Osteoblast (primary cell): ENCODE measurements around the gene WWOX. TPM values are rescaled to one million over a fixed set of nuclear protein-coding genes. Genes with fewer than 3 reads are reported as not detected.

Experiments used
- DNase-seq: peaks from one replicate; pipeline ENCODE4 v3.0.0; 2011; ENCODE audit warnings: low spot score, mixed read lengths; ENCODE audit not compliant: insufficient read length; ENCODE audit errors: missing footprints
- H2AFZ ChIP-seq: 2 replicates; pipeline ENCODE4 v1.6.0; 2011; ENCODE audit warnings: mild to moderate bottlenecking, low read length
- H3K27ac ChIP-seq: 2 replicates; pipeline ENCODE4 v1.5.1; 2011; ENCODE audit warnings: mild to moderate bottlenecking, low read depth, low read length, moderate library complexity
- H3K27me3 ChIP-seq: 2 replicates; pipeline ENCODE4 v1.6.0; 2012; ENCODE audit warnings: mild to moderate bottlenecking, control low read depth, inconsistent platforms, low read length, moderate library complexity; ENCODE audit not compliant: insufficient read depth
- H3K36me3 ChIP-seq: 2 replicates; pipeline ENCODE4 v1.5.1; 2011; ENCODE audit warnings: mild to moderate bottlenecking, low read length, control low read depth, moderate library complexity; ENCODE audit not compliant: insufficient read depth
- H3K4me1 ChIP-seq: 2 replicates; pipeline ENCODE4 v1.5.1; 2011; ENCODE audit warnings: mild to moderate bottlenecking, low read length, control low read depth, moderate library complexity; ENCODE audit not compliant: insufficient read depth
- H3K4me2 ChIP-seq: 2 replicates; pipeline ENCODE4 v1.6.0; 2011; ENCODE audit warnings: mild to moderate bottlenecking, low read length; ENCODE audit not compliant: insufficient read depth
- H3K4me3 ChIP-seq: fragments of 200-600 bp; sonication (generic); 3 replicates; pipeline ENCODE4 v1.5.1; 2012; ENCODE audit warnings: mild to moderate bottlenecking, low read length, inconsistent platforms; ENCODE audit not compliant: insufficient read depth
- H3K79me2 ChIP-seq: 2 replicates; pipeline ENCODE4 v1.6.0; 2012; ENCODE audit warnings: mild to moderate bottlenecking, low read length, control low read depth, inconsistent platforms; ENCODE audit not compliant: insufficient read depth
- H3K9me3 ChIP-seq: 2 replicates; pipeline ENCODE4 v1.5.1; 2011; ENCODE audit warnings: low read depth, low read length, control low read depth
- H4K20me1 ChIP-seq: 2 replicates; pipeline ENCODE4 v1.6.0; 2012; ENCODE audit warnings: mild to moderate bottlenecking, low read length, control low read depth; ENCODE audit not compliant: insufficient read depth
- total RNA-seq: library from RNA; depleted of rRNA; stranded (reverse); fragments of >200 nt; gene quantifications from 2 replicates; pipeline ENCODE4 v1.2.3, GENCODE V29; 2012
- TF ChIP-seq, protein P1 (sequence below): IDR thresholded peaks from 2 replicates; pipeline ENCODE4 v1.5.1; 2011; ENCODE audit warnings: mild to moderate bottlenecking, low read depth, low read length, moderate library complexity; ENCODE audit errors: extremely low read depth

WWOX gene
- total RNA-seq, 1 donor: 23.9 TPM

DNA sequence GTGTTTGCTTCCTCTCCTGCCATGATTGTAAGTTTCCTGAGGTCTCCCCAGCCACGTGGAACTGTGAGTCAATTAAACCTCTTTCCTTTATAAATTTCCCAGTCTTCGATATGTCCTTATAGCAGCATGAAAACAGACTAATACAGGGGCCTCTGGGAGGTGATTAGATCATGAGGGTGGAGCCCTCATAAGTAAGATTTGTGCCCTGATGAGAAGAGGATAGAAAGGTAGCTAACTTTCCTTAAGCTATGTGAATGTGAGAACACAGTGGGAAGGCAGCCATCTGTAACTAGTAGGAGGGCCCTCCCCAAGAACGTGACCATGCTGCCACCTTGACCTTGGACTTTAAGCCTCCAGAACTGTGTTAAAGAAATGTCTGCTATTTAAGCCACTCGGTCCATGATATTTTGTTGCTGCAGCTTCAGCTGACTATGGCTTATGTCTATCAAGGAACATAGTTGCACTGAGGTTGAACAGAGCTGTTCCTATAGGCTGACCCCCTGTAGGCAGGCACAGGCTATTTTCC, 30.7 kb downstream of the WWOX start:
- H3K36me3 ChIP-seq: no peaks in the 10 kb centered on the region
- no peaks in the 10 kb centered on the region for H3K9me3 ChIP-seq
- no peak overlapping the region for H2AFZ ChIP-seq
- no peak overlapping the region for H3K4me2 ChIP-seq
- DNase-seq: no peak
- H3K27me3 ChIP-seq: peaks cover 6% of the 10 kb centered on the region
- H4K20me1 ChIP-seq: no peaks in the 10 kb centered on the region
- TF ChIP-seq, protein P1, sequence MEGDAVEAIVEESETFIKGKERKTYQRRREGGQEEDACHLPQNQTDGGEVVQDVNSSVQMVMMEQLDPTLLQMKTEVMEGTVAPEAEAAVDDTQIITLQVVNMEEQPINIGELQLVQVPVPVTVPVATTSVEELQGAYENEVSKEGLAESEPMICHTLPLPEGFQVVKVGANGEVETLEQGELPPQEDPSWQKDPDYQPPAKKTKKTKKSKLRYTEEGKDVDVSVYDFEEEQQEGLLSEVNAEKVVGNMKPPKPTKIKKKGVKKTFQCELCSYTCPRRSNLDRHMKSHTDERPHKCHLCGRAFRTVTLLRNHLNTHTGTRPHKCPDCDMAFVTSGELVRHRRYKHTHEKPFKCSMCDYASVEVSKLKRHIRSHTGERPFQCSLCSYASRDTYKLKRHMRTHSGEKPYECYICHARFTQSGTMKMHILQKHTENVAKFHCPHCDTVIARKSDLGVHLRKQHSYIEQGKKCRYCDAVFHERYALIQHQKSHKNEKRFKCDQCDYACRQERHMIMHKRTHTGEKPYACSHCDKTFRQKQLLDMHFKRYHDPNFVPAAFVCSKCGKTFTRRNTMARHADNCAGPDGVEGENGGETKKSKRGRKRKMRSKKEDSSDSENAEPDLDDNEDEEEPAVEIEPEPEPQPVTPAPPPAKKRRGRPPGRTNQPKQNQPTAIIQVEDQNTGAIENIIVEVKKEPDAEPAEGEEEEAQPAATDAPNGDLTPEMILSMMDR: no peak
- H3K27ac ChIP-seq: no peak overlapping the region
- H3K4me3 ChIP-seq: no peak overlapping the region
- no peaks in the 10 kb centered on the region for H3K79me2 ChIP-seq
- H3K4me1 ChIP-seq: peaks cover 7% of the 10 kb centered on the region

DNA sequence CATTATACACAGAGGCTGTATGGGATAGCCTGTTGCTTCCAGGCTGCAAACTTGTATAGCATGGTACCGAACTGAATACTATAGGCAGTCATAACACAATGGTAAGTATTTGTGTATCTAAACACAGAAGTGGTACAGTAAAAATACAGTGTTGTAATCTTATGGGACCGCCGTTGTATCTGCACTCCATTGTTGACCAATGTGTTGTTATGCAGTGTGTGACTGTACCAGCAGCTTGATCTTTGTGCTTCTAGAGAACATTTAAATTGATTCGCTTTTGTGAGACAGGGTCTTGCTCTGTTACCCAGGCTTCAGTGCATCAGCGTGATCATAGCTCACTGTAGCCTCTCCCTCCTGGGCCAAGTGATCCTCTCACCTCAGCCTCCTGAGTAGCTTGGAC, 31.5 kb downstream of the WWOX start:
- Histone ChIP-seq H3K9me3 (no peaks in the 10 kb centered on the region), H2AFZ (no peak overlapping the region), H3K27ac (no peak overlapping the region), H4K20me1 (no peaks in the 10 kb centered on the region), H3K4me1 (peaks cover 7% of the 10 kb centered on the region), H3K27me3 (peaks cover 6% of the 10 kb centered on the region), H3K36me3 (no peaks in the 10 kb centered on the region), H3K4me2 (no peak overlapping the region), H3K4me3 (no peak overlapping the region), H3K79me2 (no peaks in the 10 kb centered on the region)
- no peak for DNase-seq
- TF ChIP-seq, protein P1: no peak

DNA sequence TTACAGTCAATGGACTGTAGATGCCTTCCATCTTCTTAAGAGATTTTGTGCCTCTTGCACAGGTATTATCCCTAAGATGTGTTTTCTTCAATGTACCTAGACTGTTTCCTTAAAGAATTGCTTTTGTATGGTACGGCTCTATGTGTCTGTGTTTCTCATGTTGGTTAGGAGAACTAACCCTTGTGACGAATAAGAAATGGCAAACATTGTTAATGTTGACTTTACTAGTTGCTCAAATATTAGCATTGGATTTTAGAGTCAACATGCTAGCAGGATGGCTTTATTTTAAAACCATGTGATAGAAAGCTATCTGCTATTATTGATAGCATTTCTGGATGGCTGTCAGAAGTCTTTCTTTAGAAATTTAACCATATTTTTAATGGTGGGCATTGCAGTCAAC, 34.5 kb downstream of the WWOX start:
- Histone ChIP-seq H3K4me1 (no peaks in the 10 kb centered on the region), H3K36me3 (no peaks in the 10 kb centered on the region), H3K27ac (no peak overlapping the region), H3K4me2 (no peak overlapping the region), H3K27me3 (peaks cover 3% of the 10 kb centered on the region), H3K9me3 (no peaks in the 10 kb centered on the region), H3K4me3 (no peak overlapping the region), H4K20me1 (no peaks in the 10 kb centered on the region), H2AFZ (no peak overlapping the region), H3K79me2 (no peaks in the 10 kb centered on the region)
- no peak for DNase-seq
- TF ChIP-seq, protein P1: no peak

DNA sequence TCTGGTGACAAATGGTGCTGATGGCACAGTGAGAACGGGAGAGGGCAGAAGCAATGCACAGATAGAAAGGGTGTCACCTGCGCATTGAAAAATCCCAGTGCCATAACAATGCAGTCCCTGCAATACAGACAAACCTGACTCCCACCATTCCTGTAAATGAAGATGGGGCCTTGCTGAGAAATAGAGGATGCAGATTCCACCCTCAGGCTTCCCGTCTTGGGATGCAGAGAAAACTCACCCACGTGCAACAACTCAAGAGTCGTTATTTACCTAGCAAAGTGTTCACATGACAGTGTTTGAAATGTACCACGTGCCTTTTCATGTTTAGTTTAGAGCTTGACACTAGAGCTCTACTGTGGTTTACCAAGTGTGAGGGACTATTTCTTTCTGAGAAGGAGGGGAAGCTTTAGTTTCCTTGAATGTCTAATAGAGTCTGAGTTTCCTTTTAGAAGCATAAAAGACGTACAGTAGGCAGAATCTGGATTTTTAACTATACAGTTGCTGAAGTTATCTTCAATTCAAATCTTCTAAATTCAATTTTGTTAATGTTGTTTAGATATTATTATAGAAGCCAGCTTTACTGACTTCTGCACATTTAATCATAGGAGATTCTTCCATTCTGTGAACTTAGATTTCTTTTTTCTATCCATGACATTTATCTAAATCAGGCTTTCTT, 35.6 kb downstream of the WWOX start:
- Histone ChIP-seq H3K4me3 (no peak overlapping the region), H3K79me2 (no peaks in the 10 kb centered on the region), H2AFZ (no peak overlapping the region), H3K36me3 (no peaks in the 10 kb centered on the region), H3K27ac (no peak overlapping the region), H3K27me3 (peaks cover 7% of the 10 kb centered on the region), H3K4me1 (no peaks in the 10 kb centered on the region), H4K20me1 (no peaks in the 10 kb centered on the region), H3K9me3 (no peaks in the 10 kb centered on the region), H3K4me2 (no peak overlapping the region)
- DNase-seq: no peak
- TF ChIP-seq, protein P1: no peak
